ENCODE data around the gene LY86. TPM values are rescaled to one million over a fixed set of nuclear protein-coding genes. Genes with fewer than 3 reads are reported as not detected.

The LY86 gene
- total and polyA plus RNA-seq, 4 experiments from 2014 or later: 1.0 to 4.6 (median 1.5) TPM

DNA sequence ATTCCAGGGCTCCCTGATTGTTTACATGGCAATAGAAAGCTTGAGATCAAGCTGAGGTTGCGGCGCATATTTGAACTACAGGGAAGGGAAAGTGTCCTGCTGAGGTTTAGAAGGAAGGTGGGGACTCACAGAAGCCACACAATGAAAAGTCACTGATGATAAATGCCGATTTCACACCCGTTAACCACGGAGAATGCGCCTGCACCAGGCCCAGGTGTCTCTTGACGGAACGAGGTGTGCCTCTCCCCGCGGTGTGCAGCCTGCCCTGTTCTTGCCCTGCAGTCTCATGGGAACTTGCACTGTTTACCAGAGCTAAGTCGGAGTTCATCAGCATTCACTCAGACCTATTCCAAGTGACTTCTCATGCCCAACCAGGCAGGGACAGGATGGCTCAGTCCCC, 90.3 kb downstream of the LY86 start:
- DNase-seq: no peak
- POLR2A ChIA-PET (ENCODE audit: partially characterized antibody): no interaction called here
- peak overlapping the region in 2 of 7 donors; percentile 44 to 50 for H3K27ac Mint-ChIP-seq

DNA sequence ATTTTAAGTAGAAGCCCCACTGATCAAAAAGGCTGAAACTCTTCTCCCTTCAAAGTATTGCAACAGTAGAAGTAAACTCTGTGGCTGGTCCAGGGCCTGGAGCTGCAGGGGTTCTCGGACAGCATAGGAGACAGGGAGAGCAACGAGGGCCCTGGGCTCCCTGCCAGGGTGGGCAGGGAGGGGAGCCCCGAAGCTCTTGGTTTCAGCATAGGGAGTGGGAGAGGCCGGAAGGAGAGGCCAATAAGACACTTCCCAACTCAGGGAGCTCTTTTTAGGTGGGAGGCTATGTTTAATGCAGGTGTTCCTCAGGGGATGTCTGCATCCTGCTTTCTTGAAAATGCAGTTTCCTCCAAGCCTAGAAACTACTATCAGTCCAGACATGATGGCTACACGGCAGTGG, 91.1 kb downstream of the LY86 start:
- ChIA-PET POLR2A (ENCODE audit: partially characterized antibody) (no interaction called here), CTCF (ENCODE audit: partially characterized antibody) (interaction anchor here (4.9 kb wide), 1 partner anchor 563 kb away, joined by 55 read pairs; no protein-coding TSS in a partner anchor)
- H3K27me3 ChIP-seq (ENCODE audit: insufficient read depth, low read length): no peaks in the 10 kb centered on the region
- no peak overlapping the region for H3K4me3 ChIP-seq (ENCODE audit: low read length in 2 of 2)
- Mint-ChIP-seq H3K9me3 (no peaks in the 10 kb centered on the region), H3K27me3 (peaks cover 5 to 9% of the 10 kb centered on the region in 2 donors), H3K4me3 (no peak overlapping the region), H3K4me1 (peaks cover 10 to 23% (median 13%) of the 10 kb centered on the region in 4 donors), H3K36me3 (no peaks in the 10 kb centered on the region), H3K27ac (no peak overlapping the region)
- H3K4me1 ChIP-seq (ENCODE audit: insufficient read depth, low read length): peaks cover 16% of the 10 kb centered on the region
- DNase-seq: no peak
- no peaks in the 10 kb centered on the region for H3K36me3 ChIP-seq (ENCODE audit: insufficient read depth, low read length)
- intact Hi-C loops (cut with micrococcal nuclease): loop anchor here (5.0 kb wide), 1 partner anchor 1328 kb away; no protein-coding TSS in a partner anchor
- H3K9me3 ChIP-seq (ENCODE audit: control insufficient read depth in 1 of 2, low read length in 2 of 2): no peaks in the 10 kb centered on the region
- no peak overlapping the region for H3K27ac ChIP-seq (ENCODE audit: low read depth, low read length)

More for the DNA sequence above, 90.3 kb downstream of the LY86 start:
- H3K4me3 ChIP-seq (ENCODE audit: low read length in 2 of 2): no peak overlapping the region
- CTCF ChIA-PET (ENCODE audit: partially characterized antibody): interaction anchor here (4.9 kb wide), 1 partner anchor 564 kb away, joined by 55 read pairs; no protein-coding TSS in a partner anchor
- peaks cover 8% of the 10 kb centered on the region for H3K4me1 ChIP-seq (ENCODE audit: insufficient read depth, low read length)
- no peaks in the 10 kb centered on the region for H3K36me3 ChIP-seq (ENCODE audit: insufficient read depth, low read length)
- Mint-ChIP-seq H3K9me3 (no peaks in the 10 kb centered on the region), H3K4me3 (no peak overlapping the region), H3K36me3 (no peaks in the 10 kb centered on the region), H3K27me3 (peaks cover 4 to 8% of the 10 kb centered on the region in 2 donors), H3K4me1 (peaks cover 6 to 15% (median 8%) of the 10 kb centered on the region in 4 donors)
- H3K9me3 ChIP-seq (ENCODE audit: control insufficient read depth in 1 of 2, low read length in 2 of 2): no peaks in the 10 kb centered on the region
- intact Hi-C loops (cut with micrococcal nuclease): loop anchor here (5.0 kb wide), 1 partner anchor 1328 kb away; no protein-coding TSS in a partner anchor
- no peak overlapping the region for H3K27ac ChIP-seq (ENCODE audit: low read depth, low read length)
- H3K27me3 ChIP-seq (ENCODE audit: insufficient read depth, low read length): no peaks in the 10 kb centered on the region

DNA sequence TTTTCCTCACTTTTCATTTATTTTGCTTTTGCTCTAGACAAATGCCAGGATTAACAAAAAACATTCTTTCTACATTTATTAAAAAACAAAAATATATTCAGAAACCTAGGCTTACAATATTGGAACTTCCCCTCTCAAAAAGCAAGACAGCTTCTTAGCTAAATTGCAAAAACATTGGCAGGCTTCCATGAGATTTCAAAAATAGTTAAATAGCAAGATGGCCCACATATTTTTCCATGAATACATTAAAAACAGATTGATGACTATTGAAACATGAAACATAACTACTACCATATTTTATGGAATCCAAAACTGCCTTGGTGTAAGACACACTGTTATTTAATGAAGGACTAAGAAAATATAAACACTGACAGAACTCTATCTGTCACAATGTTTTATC, 92.0 kb downstream of the LY86 start:
- no peak for DNase-seq
- H3K27ac ChIP-seq (ENCODE audit: low read depth, low read length): no peak overlapping the region
- H3K4me1 ChIP-seq (ENCODE audit: insufficient read depth, low read length): peaks cover 17% of the 10 kb centered on the region
- ChIA-PET POLR2A (ENCODE audit: partially characterized antibody) (no interaction called here), CTCF (ENCODE audit: partially characterized antibody) (interaction anchor here (1.3 to 1.5 kb wide), 3 partner anchors 10 to 124 kb away, joined by 3 to 5 read pairs (median 3); no protein-coding TSS in a partner anchor)
- H3K4me3 ChIP-seq (ENCODE audit: low read length in 2 of 2): no peak overlapping the region
- Mint-ChIP-seq H3K4me3 (no peak overlapping the region), H3K9me3 (no peaks in the 10 kb centered on the region), H3K27ac (no peak overlapping the region), H3K27me3 (peaks cover 4 to 9% of the 10 kb centered on the region in 2 donors), H3K36me3 (no peaks in the 10 kb centered on the region), H3K4me1 (peaks cover 11 to 26% (median 14%) of the 10 kb centered on the region in 4 donors)
- no peaks in the 10 kb centered on the region for H3K36me3 ChIP-seq (ENCODE audit: insufficient read depth, low read length)
- no peaks in the 10 kb centered on the region for H3K9me3 ChIP-seq (ENCODE audit: control insufficient read depth in 1 of 2, low read length in 2 of 2)
- intact Hi-C loops (cut with micrococcal nuclease): no loop called here
- H3K27me3 ChIP-seq (ENCODE audit: insufficient read depth, low read length): no peaks in the 10 kb centered on the region

DNA sequence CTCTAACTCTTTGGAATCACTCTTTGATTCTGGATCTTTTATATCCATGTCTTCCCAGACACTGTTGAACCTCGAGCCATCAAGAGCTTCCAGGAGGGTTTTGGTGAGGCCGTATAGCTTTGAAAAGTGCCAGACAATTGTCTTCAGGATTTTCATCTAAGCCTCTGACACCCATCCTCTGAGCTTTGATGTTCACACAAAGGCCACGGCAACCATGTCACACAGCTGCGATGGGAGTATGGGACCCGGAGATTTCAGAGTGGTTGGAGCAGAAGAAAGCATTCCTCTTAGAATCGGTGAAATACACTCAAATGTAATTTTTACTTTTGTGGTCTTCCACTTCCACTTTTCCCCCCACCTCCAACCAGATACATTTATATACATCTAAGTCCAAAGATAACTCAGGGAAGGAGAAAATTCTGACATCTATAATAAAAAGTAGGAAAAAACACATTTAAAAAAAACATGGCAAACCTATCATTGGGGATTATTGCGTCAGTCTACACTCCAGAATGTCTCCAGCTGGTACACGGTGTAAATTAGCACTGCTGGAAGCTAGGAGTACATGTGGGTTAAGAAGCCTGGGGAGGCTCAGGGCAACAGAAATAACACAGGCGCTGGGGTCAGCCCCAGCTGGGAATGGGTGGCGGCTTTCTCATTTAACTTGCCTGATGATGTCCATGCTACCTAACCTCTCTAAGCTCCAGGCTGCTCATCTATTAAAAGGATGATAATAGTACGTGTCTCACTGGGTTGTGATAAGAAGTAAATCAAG, 92.7 kb downstream of the LY86 start:
- ChIA-PET CTCF (ENCODE audit: partially characterized antibody) (interaction anchor here (1.1 to 1.5 kb wide), 4 partner anchors 9 to 125 kb away, joined by 3 to 5 read pairs (median 3); no protein-coding TSS in a partner anchor), POLR2A (ENCODE audit: partially characterized antibody) (no interaction called here)
- Histone ChIP-seq H3K4me3 (ENCODE audit: low read length in 2 of 2) (no peak overlapping the region), H3K27me3 (ENCODE audit: insufficient read depth, low read length) (no peaks in the 10 kb centered on the region), H3K27ac (ENCODE audit: low read depth, low read length) (no peak overlapping the region), H3K4me1 (ENCODE audit: insufficient read depth, low read length) (peaks cover 17% of the 10 kb centered on the region), H3K9me3 (ENCODE audit: control insufficient read depth in 1 of 2, low read length in 2 of 2) (no peaks in the 10 kb centered on the region), H3K36me3 (ENCODE audit: insufficient read depth, low read length) (no peaks in the 10 kb centered on the region)
- Mint-ChIP-seq H3K4me1 (peaks cover 11 to 26% (median 14%) of the 10 kb centered on the region in 4 donors), H3K27ac (no peak overlapping the region), H3K4me3 (no peak overlapping the region), H3K9me3 (no peaks in the 10 kb centered on the region), H3K36me3 (no peaks in the 10 kb centered on the region), H3K27me3 (peaks cover 4 to 9% of the 10 kb centered on the region in 2 donors)
- no peak for DNase-seq
- intact Hi-C loops (cut with micrococcal nuclease): no loop called here

DNA sequence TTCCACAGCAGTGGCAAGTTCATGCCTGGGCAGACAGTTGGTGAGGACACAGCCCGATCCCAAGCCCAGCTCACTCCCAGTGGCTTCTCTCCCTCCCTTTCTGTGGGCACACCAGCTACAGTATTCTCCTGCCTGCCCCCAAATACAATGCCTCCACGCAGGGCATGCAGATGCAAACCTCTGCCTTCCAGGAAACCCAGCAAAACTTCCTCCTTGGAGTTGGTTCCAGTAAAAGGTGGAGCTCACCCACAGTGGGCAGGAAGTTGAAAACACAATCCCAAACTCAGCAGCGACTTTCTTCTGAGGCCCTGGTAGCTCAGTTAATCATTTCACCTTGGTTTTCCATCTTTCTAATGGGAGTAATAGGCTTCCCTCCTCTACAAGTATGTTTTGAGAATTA, 93.7 kb downstream of the LY86 start:
- ChIA-PET CTCF (ENCODE audit: partially characterized antibody) (interaction anchor here (0.7 to 1.1 kb wide), 2 partner anchors 17 to 561 kb away, joined by 3 to 4 read pairs; no protein-coding TSS in a partner anchor), POLR2A (ENCODE audit: partially characterized antibody) (no interaction called here)
- peaks cover 5 to 20% (median 9%) of the 10 kb centered on the region in 4 donors for H3K4me1 Mint-ChIP-seq
- H3K27me3 Mint-ChIP-seq: peaks cover 4 to 7% of the 10 kb centered on the region in 2 donors
- H3K36me3 Mint-ChIP-seq: no peaks in the 10 kb centered on the region
- no peak for DNase-seq
- peaks cover 9% of the 10 kb centered on the region for H3K4me1 ChIP-seq (ENCODE audit: insufficient read depth, low read length)
- H3K27ac Mint-ChIP-seq: no peak overlapping the region
- no peaks in the 10 kb centered on the region for H3K9me3 ChIP-seq (ENCODE audit: control insufficient read depth in 1 of 2, low read length in 2 of 2)
- H3K27me3 ChIP-seq (ENCODE audit: insufficient read depth, low read length): no peaks in the 10 kb centered on the region
- H3K36me3 ChIP-seq (ENCODE audit: insufficient read depth, low read length): no peaks in the 10 kb centered on the region
- no peaks in the 10 kb centered on the region for H3K9me3 Mint-ChIP-seq
- no peak overlapping the region for H3K4me3 Mint-ChIP-seq
- H3K27ac ChIP-seq (ENCODE audit: low read depth, low read length): no peak overlapping the region
- intact Hi-C loops (cut with micrococcal nuclease): no loop called here
- no peak overlapping the region for H3K4me3 ChIP-seq (ENCODE audit: low read length in 2 of 2)

DNA sequence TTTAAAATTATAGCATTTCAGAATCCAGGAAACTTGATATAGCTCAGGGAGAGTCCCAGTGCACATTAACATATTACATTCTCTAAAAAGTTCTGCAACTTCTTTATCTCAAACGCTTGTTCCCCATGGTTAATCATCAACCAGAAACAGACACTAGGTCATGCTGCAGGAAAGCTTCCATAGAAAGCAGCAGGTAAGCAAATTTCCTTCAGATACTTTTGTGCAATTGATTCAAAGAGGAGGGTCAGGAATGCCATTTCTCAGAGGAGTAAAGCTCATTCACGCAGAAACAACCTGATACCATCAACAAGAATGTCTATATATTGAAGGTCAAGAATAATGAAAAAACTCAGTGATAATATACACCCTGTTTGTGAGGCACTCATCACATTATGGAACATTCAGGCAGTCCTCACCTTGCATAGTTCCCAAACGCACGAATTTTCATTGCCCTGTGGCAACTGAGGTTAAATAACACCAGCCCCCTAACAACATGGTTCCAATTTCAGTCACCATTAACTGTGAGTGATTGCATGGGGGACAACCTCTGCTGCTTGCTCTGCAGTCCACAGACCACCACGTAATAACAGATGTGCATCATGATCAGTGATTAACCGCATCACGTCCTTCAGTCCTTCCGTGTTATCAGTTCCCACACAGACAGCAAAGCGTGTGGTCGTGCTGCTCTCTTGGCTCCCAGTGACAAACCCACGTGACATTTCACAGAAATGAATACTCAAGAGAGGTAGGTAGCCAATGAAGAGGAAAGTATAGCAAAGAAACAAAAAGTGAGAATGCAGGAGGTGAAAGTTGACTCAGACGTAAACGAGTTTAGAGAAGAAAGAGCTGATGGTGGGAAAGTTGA, 95.7 kb downstream of the LY86 start:
- ChIA-PET CTCF (ENCODE audit: partially characterized antibody) (interaction anchor here (1.4 to 1.8 kb wide), 2 partner anchors 8 to 10 kb away, joined by 5 to 6 read pairs; no protein-coding TSS in a partner anchor), POLR2A (ENCODE audit: partially characterized antibody) (no interaction called here)
- Histone ChIP-seq H3K4me3 (ENCODE audit: low read length in 2 of 2) (no peak overlapping the region), H3K4me1 (ENCODE audit: insufficient read depth, low read length) (peaks cover 9% of the 10 kb centered on the region), H3K36me3 (ENCODE audit: insufficient read depth, low read length) (no peaks in the 10 kb centered on the region), H3K27ac (ENCODE audit: low read depth, low read length) (no peak overlapping the region), H3K27me3 (ENCODE audit: insufficient read depth, low read length) (no peaks in the 10 kb centered on the region), H3K9me3 (ENCODE audit: control insufficient read depth in 1 of 2, low read length in 2 of 2) (no peaks in the 10 kb centered on the region)
- Mint-ChIP-seq H3K9me3 (no peaks in the 10 kb centered on the region), H3K27me3 (peaks cover 4 to 7% of the 10 kb centered on the region in 2 donors), H3K36me3 (no peaks in the 10 kb centered on the region), H3K27ac (peak overlapping the region in 3 of 7 donors; percentile 3 to 85 (median 62)), H3K4me1 (peaks cover 9 to 16% (median 13%) of the 10 kb centered on the region in 4 donors), H3K4me3 (peak overlapping the region in 5 of 8 donors; percentile 8 to 61 (median 53))
- DNase-seq: peak in 1 of 5 donors; percentile 3
- intact Hi-C loops (cut with micrococcal nuclease): no loop called here

Data from CD4-positive, alpha-beta memory T cell (primary cell).